ENCODE data around the gene IBTK. TPM values are rescaled to one million over a fixed set of nuclear protein-coding genes. Genes with fewer than 3 reads are reported as not detected.

IBTK gene
- total and polyA plus RNA-seq, 2 donors from 2014 or later = 17.2 to 38.4 TPM

DNA sequence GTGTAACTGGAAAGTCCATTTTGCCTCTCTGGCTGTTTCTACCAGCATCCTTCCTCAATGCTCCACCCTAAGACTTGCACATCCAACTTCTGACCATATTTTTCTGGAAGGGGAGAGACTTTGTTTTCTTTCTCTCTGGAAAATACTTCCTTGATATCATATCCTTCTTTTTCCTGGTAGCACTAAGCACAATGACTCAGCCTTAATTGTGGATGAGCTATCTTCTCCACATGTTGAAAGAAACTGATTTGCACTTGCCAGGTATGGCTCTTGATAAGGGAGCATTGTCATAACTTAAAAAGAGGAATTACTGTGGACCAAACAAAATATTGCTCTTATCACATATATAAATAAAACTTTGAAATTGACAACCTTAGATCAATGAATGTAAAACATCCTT lies 30.1 kb upstream of the IBTK start:
- Histone ChIP-seq H3K4me1 (ENCODE audit: control insufficient read depth in 2 of 3, insufficient read depth in 2 of 3, low read depth in 1 of 3, low read length in 3 of 3) (no peaks in the 10 kb centered on the region), H3K9me3 (ENCODE audit: control insufficient read depth in 2 of 3, insufficient read depth in 1 of 3, low read length in 3 of 3) (no peaks in the 10 kb centered on the region), H3K9ac (ENCODE audit: low read length in 3 of 3) (no peak overlapping the region), H3K36me3 (ENCODE audit: control insufficient read depth in 2 of 3, insufficient read depth in 3 of 3, low read length in 3 of 3) (no peaks in the 10 kb centered on the region), H3K27ac (ENCODE audit: low read depth in 2 of 2, low read length in 2 of 2) (no peak overlapping the region), H3K27me3 (ENCODE audit: control insufficient read depth, insufficient read depth, low read length) (no peaks in the 10 kb centered on the region), H3K4me3 (ENCODE audit: low read length in 3 of 3) (no peak overlapping the region)
- DNase-seq (no peak), FAIRE-seq (no peak)
- TF ChIP-seq CTCF (IDR thresholded peaks at IDR 0.05; ENCODE audit: borderline replicate concordance, extremely low read depth, insufficient read depth) = no peak
- intact Hi-C loops (cut with DNase I) = loop anchor here (10.0 kb wide), 1 partner anchor 777 kb away; no protein-coding TSS in a partner anchor

GRCh38 chr6:82275686-82276085 lies 28.1 kb upstream of the IBTK start:
- no peak overlapping the region for H3K4me3 ChIP-seq (ENCODE audit: low read length in 3 of 3)
- intact Hi-C loops (cut with DNase I) = loop anchor here (10.0 kb wide), 1 partner anchor 779 kb away; no protein-coding TSS in a partner anchor
- H3K27me3 ChIP-seq (ENCODE audit: control insufficient read depth, insufficient read depth, low read length) = no peaks in the 10 kb centered on the region
- no peaks in the 10 kb centered on the region for H3K9me3 ChIP-seq (ENCODE audit: control insufficient read depth in 2 of 3, insufficient read depth in 1 of 3, low read length in 3 of 3)
- no peak overlapping the region for H3K27ac ChIP-seq (ENCODE audit: low read depth in 2 of 2, low read length in 2 of 2)
- no peak overlapping the region for H3K9ac ChIP-seq (ENCODE audit: low read length in 3 of 3)
- H3K4me1 ChIP-seq (ENCODE audit: control insufficient read depth in 2 of 3, insufficient read depth in 2 of 3, low read depth in 1 of 3, low read length in 3 of 3) = no peaks in the 10 kb centered on the region
- DNase-seq (no peak), FAIRE-seq (no peak)
- no peak for TF ChIP-seq CTCF (IDR thresholded peaks at IDR 0.05; ENCODE audit: borderline replicate concordance, extremely low read depth, insufficient read depth)
- no peaks in the 10 kb centered on the region for H3K36me3 ChIP-seq (ENCODE audit: control insufficient read depth in 2 of 3, insufficient read depth in 3 of 3, low read length in 3 of 3)

- no peaks in the 10 kb centered on the region for H3K9me3 ChIP-seq (ENCODE audit: control insufficient read depth in 2 of 3, insufficient read depth in 1 of 3, low read length in 3 of 3)
- TF ChIP-seq CTCF (IDR thresholded peaks at IDR 0.05; ENCODE audit: borderline replicate concordance, extremely low read depth, insufficient read depth) = no peak
- no peak overlapping the region for H3K27ac ChIP-seq (ENCODE audit: low read depth in 2 of 2, low read length in 2 of 2)
- no peaks in the 10 kb centered on the region for H3K36me3 ChIP-seq (ENCODE audit: control insufficient read depth in 2 of 3, insufficient read depth in 3 of 3, low read length in 3 of 3)
- DNase-seq = no peak
- H3K4me1 ChIP-seq (ENCODE audit: control insufficient read depth in 2 of 3, insufficient read depth in 2 of 3, low read depth in 1 of 3, low read length in 3 of 3) = no peaks in the 10 kb centered on the region
- H3K27me3 ChIP-seq (ENCODE audit: control insufficient read depth, insufficient read depth, low read length) = no peaks in the 10 kb centered on the region
- no peak overlapping the region for H3K4me3 ChIP-seq (ENCODE audit: low read length in 3 of 3)
- intact Hi-C loops (cut with DNase I) = loop anchor here (10.0 kb wide), 1 partner anchor 782 kb away; no protein-coding TSS in a partner anchor
- no peak for FAIRE-seq
- no peak overlapping the region for H3K9ac ChIP-seq (ENCODE audit: low read length in 3 of 3)
Observed at GRCh38 chr6:82273295-82273694, 25.8 kb upstream of the IBTK start.
